GM21529 (cell line): ENCODE measurements around the gene PAGR1.
A peak's percentile ranks its signal among the peaks of the same experiment; 100 is the strongest.
"Not testable (repeated sequence)": the region's sequence is repeated elsewhere in the genome, so short reads cannot be mapped to it uniquely, and the experiment has no call there.

Source experiments
- ATAC-seq: cut with Tn5 transposase; IDR thresholded peaks from one replicate; pipeline ENCODE4 v1.9.1; 2021; ENCODE audit not compliant: unreplicated experiment

The PAGR1 gene

DNA sequence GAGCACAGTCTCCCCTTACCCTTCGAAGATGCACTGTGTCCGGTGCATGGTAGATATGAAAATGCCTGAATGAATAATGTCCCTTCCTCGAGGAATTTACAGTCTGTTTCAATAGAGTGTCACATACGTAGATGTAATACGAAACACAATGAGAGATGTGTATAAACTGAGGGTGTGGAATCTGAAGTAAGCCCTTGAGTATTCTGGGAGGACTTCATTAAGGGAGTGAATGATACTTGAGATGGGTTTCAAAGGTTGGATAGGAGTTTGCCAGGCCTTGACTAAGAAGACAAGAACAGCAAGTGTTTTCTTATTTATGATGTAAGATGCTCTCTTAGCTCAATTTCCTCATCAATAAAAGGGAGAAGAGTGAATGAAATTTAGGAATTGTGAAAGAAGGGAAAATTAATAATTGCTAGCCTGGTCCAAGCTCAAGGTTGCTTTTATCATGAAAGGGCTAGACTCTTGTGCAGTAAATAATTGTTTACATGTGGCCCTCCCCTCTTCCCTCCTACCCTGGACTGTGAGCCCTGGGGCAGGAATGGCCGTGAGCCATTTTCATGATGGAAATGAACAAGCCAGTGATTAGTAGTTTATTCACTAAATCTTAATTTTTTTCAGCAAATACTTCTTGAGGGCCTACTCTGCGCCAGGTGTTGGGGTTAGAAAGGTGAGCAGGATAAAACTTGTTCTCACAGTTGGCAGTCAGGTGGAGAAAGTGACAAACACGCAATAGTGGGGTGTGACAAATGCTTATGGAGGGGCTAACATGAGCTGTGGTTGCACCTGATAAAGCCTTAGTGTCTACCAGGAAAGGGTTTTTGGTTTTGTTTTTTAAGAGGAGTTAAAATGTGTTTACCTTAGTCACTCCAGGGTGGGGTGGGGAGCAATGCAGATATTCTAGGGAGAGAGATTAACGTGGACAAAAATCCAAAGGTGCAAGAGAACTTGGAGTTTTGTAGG lies 23.8 kb upstream of the PAGR1 start:
- no peak for ATAC-seq

DNA sequence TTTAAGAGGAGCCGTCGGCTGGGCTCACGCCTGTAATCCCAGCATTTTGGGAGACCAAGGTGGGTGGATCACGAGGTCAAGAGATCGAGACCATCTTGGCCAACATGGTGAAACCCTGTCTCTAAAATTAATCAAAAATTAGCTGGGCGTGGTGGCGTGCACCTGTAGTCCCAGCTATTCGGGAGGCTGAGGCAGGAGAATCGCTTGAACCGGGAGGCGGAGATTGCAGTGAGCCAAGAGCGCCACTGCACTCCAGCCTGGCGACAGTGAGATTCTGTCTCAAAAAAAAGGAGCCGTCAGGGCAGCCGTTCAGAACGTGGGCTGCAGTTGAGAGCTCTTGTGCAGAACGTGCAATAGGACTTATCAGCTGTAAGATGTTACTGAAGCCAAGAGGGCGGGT lies 22.8 kb upstream of the PAGR1 start:
- ATAC-seq: not testable (repeated sequence)

DNA sequence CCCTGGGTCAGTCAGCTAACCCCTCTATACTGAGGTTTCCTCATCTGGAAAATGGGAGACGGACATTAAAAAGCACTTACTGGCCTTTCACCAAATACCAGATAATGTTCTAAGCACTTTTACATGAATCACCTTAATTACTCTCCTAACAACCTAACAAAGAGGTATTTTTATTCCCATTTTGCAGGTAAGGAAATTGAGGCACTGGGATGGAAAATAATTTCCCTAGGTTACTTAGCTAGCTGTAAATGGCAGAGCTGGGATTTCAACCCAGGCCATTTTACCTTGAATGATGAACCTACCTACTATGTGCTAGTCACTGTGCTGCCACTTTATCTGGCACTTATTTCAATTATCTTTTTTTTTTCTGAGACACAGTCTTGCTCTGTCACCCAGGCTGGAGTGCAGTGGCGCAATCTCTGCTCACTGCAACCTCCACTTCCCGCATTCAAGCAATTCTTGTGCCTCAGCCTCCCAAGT lies 21.7 kb upstream of the PAGR1 start:
- ATAC-seq: no peak

DNA sequence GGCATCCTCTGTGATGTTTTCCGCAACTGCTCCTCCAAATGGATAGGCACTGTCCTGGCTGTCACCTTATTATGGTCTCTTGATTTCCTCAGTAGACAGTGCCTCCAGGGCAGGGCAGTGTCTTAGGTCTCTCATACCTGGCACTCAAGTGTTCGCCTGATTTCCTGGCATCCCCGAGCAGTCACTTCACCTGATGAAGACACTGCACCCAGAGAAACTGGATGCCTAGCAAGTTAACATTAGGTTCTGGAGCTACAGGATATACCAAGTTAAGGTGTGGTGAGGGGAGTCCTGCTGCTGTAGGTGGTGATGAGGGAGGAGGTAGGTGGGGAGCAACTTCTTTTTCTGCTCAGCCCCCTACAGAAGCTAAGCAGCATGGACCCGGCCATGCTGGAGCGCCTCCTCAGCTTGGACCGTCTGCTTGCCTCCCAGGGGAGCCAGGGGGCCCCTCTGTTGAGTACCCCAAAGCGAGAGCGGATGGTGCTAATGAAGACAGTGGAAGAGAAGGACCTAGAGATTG lies 13.5 kb upstream of the PAGR1 start:
- ATAC-seq: no peak

- ATAC-seq: no peak
Measured at GRCh38 chr16:29804020-29804419, 11.9 kb upstream of the PAGR1 start.

DNA sequence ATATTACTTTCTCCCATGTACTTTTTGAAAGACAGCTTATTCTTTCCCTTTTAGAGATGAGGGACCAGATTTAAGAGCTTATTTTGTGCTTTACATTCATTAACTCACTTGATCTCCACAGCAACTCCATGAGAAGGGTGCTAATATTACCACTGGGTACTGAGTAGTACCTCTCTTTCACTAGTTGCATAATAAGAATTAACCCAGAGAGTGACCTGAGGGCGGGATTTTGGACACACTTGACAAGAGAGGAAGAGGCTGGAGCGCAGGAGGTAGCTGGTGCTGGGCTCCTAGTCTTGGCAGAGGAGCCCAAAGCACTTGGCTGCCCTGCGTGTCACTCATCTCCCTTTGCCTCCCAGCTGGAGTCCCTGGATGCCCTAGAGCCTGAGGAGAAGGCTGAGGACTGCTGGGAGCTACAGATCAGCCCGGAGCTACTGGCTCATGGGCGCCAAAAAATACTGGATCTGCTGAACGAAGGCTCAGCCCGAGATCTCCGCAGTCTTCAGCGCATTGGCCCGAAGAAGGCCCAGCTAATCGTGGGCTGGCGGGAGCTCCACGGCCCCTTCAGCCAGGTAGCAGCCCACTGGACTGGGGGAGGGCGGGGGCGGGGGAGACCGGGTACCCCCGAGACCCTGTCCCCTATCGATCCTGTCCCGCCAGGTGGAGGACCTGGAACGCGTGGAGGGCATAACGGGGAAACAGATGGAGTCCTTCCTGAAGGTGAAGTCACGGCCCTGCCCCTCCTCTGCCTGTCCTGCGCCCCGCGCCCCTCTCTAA lies 11.3 kb upstream of the PAGR1 start:
- ATAC-seq: no peak

DNA sequence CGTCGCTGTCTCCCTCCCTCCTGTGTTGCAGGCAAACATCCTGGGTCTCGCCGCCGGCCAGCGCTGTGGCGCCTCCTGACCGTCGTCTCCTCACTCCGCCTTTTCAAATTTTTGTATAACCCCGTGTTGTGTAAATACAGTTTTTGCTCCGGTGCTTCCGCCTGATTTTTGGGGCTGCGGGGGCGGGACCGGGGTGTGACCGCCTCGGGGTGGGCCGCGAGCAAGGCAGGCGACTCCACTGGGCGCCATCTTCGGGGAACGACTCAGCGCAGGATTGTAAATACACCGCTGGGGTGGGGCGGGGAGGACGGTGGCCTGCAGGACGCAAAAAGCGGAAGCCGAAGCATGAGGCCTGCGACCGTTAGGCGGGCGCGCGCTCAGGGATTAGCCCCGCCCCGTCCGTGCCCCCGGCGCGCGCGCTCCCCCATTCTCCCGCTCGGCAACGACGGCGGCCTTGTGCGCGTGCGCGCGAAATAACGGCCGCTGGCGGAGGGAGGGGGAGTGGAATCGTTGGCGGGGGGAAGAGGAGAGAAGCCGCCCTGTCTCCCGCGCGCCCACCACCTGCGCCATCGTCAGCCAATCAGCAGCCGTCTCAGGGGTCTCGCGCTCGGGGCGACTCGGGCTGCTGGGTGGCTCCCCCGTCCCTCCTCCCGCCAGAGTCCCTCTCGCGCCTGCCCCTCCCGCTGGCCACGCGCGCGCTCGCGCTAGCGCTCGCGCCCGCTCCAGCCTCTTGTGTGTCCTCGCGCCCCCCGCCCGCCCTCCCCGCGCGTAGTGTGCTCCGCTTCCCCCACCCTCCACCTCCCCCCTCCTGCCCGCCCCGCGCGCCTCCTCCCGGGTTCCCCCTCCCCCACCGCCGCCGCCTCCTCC lies 10.5 kb upstream of the PAGR1 start:
- ATAC-seq: peak; percentile 52

DNA sequence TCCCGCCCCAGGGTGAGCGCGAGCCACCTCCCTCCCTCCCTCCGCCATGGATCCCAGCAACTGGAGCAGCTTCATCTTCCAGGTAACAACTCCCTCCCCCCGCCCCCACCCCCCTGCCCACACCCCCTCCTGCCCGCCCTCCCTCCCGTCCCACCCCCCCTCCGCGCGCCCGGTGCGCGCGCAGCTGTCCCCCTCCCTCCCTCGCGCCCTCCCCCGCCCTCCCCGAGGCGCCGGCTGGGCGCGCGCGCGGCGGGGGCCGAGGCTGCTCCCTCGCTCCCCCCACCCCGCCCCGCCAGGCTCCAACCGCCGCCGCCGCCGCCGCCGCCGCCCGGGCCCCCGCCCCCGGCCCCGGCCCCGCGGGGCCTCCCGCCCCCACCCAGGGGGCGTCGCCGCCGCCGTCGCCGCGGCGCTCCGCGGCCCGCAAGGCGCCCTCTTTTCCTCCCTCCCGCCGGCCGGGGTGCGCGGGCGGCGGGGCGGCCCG lies 9.8 kb upstream of the PAGR1 start, which contains the start of gene MAZ:
MAZ (plus strand) TSS at position 431 of the 481 bp plus-strand sequence. CDS start 173 bp downstream, outside the sequence.
- ATAC-seq: no peak

- ATAC-seq: no peak
Measured at GRCh38 chr16:29806641-29807425, 9.1 kb upstream of the PAGR1 start.

DNA sequence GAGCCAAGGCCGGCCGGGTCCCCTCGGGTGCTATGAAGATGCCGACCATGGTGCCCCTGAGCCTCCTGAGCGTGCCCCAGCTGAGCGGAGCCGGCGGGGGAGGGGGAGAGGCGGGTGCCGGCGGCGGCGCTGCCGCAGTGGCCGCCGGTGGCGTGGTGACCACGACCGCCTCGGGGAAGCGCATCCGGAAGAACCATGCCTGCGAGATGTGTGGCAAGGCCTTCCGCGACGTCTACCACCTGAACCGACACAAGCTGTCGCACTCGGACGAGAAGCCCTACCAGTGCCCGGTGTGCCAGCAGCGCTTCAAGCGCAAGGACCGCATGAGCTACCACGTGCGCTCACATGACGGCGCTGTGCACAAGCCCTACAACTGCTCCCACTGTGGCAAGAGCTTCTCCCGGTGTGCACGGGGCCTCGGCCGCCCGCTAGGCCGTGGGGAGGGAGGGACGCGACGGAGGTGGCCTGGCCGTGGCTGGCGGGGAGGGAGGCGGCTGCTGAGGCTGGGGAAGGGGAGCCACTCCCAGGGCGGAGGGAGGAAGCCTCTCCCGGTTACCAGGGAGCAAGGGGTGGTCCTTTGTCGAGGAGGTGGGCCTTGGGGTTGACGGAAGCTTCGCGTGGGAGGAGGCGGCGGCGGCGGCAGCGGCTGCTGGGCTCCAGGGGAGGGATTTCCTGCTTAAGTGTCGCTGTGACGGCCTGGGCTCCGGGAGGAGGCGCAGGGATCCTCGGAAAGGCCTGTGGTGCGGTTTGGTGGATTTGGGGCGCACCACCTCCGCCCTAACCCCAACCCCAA lies 8.3 kb upstream of the PAGR1 start:
- ATAC-seq: peak; percentile 22

DNA sequence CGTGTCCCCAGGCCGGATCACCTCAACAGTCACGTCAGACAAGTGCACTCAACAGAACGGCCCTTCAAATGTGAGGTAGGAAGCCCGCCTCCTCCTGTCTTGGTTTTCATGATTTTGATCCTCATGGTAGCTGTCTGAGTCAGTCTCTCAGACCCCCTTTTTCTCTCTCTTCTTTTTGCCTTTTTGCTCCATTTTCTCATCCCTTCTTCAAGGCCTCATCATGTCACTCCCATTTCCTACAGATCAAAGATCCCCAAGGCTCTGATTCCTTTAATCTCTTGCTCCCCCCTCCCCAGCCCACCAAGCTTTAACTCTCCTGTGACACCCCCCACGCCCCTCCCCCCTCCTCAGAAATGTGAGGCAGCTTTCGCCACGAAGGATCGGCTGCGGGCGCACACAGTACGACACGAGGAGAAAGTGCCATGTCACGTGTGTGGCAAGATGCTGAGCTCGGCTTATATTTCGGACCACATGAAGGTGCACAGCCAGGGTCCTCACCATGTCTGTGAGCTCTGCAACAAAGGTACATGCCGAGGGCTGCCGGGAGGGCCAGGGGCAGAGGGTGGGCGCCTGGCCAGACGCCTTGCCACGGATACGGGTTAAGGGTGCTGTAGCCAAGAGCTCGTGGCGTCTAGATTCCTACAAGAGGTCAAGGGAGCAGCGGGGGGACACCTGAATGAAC lies 7.6 kb upstream of the PAGR1 start:
- no peak for ATAC-seq

- no peak for ATAC-seq
Measured at GRCh38 chr16:29809031-29809747, 6.8 kb upstream of the PAGR1 start.

GRCh38 chr16:29809850-29810698 lies 5.9 kb upstream of the PAGR1 start:
- ATAC-seq: no peak

- no peak for ATAC-seq
Measured at GRCh38 chr16:29810699-29811169, 5.2 kb upstream of the PAGR1 start.

DNA sequence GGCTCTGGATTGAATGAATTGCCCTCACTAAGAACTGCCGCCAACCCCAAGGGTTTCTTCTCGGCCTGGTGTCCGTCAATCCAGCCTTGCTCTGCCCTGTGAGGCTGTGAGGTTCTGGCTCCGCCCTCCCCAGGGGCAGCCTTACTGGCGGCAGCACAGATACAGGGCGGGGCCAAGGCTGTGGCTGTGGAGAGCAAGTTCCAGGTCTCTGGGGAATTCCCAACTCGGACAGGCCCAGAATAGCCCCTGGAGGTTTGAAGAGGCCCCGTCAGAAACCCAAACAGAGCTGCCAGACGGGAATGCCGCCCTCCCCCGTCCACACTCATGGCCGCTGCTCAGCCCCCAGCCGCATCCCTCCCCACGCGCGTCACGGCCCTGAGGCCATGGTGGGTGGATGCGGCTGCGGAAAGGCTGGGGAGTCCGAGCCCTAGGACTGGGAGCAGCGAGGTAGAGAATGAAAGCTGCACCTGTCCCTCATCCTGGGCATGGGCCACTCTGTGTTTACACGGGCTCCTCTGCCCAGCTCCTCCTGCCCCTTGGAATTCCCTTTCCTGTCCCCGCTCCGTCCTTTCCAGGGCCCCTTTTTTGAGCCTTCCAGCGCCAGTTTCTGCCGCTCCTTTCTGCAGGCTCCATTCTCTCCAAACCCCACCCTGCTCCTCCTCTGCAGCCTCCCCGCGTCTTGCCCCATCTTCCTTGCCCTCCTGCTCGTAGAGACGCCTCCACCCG lies 4.6 kb upstream of the PAGR1 start:
- ATAC-seq: peak; percentile 36
